Activated naive CD4-positive, alpha-beta T cell (primary cell): ENCODE data around the gene TSACC.
A peak's percentile ranks its signal among the peaks of the same experiment; 100 is the strongest.
"Not testable (repeated sequence)": the region's sequence is repeated elsewhere in the genome, so short reads cannot be mapped to it uniquely, and the experiment has no call there.

Source experiments
- DNase-seq, 4 experiments: peaks; one replicate each; lab custom pipeline; 2025; lab: John Stamatoyannopoulos, UW

TSACC gene

DNA sequence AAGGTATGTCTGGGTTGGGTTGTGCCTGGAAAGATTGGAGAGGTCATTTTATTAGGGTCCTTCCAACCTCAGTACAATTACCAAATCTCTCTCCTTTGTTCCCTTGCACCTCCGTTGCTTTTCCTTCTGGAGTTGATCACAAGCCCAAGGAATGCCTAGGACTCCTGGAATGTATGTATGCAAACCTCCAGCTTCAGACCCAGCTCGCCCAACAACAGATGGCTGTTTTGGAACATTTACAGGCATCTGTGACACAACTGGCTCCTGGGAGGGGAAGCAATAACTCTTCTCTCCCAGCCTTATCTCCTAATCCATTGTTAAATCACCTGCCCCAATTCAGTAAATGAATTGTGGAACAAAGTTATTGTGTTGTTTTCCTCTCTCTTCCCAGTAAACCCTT lies 8.3 kb downstream of the TSACC start:
- no peak for DNase-seq

DNA sequence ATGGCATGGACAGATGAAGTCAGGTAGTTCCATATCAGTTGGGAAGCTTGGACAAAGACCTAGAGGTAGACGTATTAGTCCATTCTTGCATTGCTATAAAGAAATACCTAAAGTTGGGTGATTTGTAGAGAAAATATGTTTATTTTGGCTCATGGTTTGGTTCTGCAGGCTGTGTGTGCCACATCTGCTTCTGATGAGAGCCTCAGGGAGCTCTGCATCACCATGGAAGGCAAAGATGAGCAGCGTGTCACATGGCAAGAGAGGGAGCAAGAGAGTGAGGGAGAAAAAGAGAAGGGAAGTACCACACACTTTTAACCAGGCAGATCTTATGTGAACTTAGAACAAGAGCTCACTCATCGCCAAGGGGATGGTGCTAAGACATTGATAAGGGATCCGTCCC lies 9.0 kb downstream of the TSACC start:
- no peak for DNase-seq

DNA sequence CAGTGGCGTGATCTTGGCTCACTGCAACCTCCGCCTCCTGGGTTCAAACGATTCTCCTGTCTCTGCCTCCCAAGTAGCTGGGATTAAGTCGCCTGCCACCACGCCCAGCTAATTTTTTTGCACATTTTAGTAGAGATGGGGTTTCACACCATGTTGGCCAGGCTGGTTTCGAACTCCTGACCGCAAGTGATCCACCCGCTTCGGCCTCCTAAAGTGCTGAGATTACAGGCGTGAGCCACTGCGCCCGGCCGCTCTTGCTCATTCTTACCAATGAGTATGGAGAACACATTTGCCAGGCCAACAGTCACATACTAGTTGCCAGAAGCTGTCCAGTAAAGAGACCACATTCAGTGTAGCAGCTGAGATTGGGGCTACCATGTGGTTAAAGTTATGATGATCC lies 14.2 kb downstream of the TSACC start:
- DNase-seq = not testable (repeated sequence)

DNA sequence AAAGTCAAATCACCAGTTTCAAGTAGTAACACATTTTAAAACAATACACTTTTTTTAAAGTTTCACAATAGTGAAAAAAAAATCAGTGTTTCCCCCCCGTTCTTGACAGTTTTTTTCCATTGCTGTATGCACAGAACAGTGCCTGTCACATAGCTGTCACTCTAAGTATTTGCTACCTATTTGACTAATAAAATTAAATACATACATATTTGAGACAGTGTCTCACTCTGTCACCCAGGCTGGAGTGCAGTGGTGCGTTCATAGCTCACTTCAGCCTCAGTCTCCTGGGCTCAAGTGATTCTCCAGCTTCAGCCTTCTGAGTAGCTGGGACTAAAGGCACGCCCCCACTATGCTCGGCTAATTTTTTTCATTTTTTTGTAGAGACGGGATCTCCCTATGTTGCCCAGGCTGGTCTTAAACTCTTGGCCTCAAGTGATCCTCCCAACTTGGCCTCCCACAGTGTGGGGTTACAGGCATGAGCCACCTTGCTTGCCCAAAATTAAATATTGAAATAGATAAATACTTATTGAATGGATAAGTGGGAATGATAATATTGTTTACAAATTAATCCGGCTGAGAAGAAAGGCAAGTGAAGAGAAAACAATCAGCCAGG lies 18.0 kb downstream of the TSACC start:
- no peak for DNase-seq

DNA sequence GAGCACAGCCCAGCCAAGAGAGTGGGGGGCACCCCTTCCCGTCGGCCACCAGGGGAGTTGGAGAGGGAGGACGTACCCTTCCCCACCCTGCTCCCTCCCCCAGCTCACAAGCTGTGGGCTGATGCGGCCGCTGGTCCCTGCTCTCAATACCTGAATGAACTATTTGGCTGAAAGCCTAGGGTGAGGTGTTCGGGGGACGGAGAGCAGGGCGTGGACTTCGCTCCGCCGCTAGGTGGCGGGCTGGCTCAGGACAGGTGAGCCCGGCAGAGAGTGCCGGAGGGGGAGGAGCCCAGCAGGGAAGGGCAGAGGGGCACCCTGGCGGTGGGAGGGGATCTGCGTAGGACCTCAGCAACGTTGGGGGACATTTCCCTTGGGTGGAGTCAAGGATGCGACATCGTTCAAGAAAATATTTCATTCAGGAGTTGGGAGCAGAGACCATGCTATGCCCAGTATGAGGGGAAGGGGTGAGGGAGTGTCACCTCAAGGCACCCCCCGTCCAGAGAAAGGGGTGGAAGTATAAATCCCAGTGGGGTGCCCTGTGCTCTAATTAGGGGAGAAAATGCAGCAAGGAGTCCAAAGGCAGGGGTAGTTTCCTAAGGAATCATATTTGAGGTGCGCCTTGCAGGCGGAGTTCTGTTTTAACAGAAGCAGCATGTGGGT lies 18.7 kb downstream of the TSACC start:
- DNase-seq = peak in 3 of 4 experiments; percentile 14 to 65 (median 24)

DNA sequence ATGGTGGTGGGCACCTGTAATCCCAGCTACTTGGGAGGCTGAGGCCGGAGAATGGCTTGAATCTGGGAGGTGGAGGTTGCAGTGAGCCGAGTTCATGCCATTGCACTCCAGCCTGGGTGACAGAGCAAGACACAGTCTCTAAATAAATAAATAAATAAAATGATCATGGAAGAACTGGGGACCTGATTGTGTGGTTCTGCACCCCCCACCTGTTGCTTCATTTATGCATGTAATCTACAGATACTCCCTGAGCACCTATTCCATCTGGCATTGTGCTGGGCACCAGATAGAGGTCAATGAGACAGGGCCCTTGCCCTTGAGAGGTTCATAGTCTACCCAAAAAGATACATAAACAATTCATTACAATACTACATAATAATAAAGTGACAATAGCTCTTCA lies 19.7 kb downstream of the TSACC start:
- DNase-seq = no peak

DNA sequence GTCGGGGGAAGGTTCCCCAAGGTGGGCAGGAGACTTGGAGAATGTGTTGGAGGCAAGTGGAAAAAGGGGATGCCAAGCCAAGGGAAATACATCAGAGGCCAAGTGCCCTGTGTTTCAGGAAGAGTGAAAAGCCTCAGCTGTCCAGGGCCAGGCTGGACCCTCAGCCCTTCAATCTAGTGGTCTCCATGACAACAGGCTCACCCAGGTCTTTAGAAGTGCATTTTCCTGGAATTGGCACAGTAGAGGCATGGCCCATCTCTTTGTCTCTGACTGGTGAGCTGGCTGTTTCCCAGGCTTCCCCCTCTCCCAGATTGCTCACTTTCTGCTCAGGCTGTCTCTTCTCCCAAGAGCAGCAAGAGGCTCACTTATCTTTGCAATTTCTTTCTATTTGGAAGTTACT lies 20.3 kb downstream of the TSACC start:
- no peak for DNase-seq

DNA sequence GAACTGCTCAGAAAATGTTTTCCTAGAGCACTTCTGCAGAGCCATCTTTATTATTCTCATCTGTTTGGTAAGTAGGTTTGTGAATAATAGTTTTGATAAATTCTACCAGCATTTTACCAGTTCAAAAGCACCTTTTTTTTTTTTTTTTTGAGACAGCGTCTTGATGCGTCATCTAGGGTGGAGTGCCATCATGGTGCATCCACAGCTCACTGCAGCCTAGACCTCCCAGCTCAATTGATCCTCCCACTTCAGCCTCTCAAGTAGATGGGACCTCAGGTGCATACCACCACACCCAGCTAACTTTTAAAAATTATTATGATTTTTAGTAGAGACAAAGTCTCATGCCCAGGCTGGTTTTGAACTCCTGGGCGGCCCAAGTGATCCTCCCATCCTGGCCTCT lies 20.9 kb downstream of the TSACC start:
- DNase-seq = no peak

DNA sequence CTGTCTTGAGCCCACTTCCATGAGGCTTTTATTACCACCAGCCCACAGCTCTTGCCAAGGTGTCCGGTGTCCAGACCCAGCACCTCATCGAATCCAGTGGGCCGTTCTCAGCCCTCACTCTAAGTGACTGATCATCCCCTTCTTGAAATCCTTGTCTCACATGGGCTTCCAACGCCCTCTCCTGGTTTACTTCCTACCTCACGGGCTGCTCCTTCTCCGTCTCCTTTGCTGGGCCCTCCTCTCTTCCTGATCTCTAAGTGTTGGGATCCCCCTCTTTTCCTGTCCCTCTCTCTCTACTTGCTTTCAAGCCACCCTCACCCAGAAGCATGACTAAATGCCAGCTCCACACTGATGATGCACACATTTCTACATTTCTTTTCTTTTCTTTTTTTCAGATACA lies 21.6 kb downstream of the TSACC start:
- no peak for DNase-seq

DNA sequence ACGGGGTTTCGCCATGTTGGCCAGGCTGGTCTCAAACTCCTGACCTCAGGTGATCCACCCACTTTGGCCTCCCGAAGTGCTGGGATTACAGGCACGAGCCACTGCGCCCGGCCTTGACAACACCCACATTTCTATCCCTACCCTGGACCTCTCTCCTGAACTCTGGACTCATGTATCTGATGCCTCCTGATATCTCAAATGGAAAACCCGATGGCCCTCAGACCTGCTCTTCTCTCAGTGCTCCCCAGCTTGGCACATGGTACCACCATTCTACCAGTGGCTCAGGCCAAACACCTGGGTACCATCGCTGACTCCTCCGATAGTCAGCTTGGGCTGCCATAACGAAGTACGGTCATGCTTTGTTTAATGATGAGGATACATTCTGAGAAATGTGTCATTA lies 22.2 kb downstream of the TSACC start:
- DNase-seq = no peak

DNA sequence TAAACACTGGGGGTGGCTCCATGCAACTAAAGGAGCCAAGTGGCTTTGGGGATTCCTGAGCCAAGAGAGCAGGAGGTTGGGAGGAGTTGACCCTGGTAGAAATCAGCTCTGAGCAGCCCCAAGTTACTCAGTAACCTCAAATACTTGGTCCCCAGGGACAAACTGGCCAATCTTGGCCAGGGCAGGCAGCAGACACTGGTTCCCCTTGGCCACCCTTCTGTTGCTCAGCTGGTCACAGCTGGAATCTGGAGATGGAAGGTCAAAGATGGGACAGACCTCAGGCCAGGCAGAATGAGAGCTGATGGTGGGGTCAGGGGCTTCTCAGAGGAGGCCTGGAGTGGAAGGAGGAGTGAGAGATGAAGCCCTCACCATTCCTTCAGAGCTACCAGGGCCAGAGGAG lies 27.4 kb downstream of the TSACC start:
- no peak for DNase-seq

DNA sequence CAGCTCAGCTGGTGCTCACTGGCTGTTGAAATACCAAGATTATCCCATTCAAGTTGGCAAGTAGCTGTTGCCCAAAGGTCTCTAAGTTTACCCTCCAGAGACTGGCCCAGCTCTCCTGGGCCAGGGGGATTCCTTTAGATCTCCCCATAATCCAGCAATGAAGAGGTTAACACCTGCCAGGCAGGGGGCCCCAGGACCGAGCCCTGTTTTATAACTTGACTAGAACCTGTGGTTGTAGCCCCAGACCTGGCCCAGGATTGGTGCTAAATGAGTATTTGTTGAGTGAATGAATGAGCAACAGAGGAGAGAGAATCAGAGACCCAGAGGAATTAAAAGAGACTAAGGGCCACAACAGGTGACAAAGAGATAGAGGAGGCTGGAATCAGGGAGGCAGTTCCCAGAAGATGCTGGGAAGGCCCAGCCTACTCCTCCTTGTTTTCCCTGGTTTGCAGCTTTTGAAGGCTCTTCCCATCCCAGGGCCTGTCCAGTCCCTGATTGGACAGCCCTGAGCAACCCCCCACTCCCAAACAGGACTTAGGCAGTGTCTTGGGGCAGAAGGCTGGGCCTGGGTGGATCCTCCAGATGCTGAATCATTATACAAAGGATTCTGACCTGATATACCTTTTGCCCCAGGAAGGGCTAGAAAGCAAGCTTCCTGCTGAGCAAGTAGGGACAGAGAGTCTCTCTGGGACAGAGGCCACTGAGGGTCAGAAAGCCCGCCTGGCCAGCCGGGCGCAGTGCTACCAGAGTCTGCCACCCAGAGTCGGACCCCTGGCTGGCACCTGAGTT lies 28.2 kb downstream of the TSACC start:
- no peak for DNase-seq

DNA sequence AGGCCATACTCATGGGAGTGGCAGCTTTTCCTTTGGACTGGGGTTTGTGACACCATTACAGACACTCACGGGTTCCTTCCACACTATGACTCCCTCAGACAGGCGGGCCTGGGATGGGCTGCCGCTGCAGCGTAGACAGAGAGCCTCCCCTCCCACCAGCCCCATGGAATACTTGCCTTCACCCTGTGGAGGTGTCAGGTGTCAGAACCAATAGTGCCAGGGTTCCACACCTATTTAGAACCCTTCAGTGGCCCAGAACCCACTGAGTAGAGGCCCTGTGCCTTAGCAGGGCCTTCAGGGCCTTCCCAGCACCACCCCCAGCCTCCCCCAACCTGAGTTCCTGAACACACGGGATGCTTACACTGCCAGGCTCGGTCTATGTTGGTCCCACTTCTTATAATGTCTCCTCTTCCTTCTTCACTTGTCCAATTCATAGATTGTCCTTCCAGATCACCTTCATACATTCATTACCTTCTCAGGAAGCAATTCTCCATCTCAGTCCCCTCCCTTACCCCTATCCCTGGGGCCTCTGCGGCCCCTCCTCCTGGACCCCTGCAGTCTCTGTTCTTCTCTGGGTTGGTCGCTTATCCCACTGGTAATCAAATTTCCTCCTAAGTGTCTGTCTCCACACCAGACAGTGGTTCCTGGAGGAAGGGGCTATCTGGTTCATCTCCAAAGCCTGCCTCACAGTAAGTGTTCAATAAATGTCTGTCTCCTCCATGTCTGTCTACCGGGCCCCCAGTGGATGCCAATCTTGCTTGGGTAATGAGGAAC lies 29.2 kb downstream of the TSACC start:
- no peak for DNase-seq

DNA sequence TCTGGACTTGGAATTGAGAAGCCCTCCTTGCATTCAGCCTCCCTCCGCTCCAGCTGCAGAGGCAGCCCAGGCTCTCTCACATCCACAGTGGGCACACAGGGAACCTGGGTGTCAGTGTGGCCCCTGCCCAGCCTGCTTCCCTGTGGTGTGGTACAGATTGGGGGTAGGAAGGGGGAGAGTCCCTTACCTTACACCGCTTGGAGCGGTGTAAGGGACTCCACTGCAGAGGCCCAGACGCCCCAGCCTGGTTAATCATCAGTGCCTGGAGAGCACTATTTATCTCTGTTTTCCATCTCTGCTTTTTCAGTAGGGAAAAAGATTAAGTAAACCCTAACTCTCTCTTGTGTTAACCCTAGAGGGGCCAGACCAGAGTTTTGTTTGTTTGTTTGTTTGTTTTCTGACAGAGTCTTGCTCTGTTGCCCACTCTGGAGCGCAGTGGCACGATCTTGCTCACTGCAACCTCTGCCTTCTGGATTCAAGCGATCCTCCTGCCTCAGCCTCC lies 29.9 kb downstream of the TSACC start:
- DNase-seq = no peak

DNA sequence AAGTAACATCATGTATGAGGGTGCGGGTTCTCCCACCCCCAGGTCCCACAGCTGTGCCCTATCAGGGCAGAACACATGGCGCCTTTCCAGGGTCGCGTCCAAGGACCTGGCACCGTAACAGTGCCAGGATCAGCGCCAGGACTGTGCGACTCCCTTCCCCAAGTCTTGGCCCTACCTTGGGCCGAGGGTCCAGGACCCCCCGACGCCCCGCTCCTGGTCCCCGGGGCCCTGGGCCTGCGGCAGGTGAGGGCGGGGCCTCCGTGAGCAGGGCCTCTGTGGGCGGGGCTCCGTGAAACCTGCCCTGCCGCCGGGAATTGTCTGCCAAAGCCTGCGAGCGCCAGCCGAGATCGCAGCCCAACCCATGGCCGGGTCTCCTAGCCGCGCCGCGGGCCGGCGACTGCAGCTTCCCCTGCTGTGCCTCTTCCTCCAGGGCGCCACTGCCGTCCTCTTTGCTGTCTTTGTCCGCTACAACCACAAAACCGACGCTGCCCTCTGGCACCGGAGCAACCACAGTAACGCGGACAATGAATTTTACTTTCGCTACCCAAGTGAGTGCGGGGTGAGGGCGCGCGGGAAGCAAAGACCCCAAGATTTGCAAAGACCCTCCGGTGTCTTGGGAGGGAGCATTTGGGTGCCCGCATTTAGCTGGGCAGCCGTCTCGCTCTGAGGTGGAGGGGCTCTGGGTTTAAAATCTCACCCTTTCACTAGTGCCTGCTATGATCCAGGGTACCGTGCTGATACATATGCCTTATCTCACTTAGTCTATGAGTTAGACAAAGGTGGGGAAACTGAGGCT lies 30.8 kb downstream of the TSACC start, which contains the start of gene RHBG:
Gene RHBG (plus strand): TSS at position 323 of the 796 bp plus-strand sequence. CDS start 39 bp downstream, at position 362.
- peak in 1 of 4 experiments; percentile 14 for DNase-seq

DNA sequence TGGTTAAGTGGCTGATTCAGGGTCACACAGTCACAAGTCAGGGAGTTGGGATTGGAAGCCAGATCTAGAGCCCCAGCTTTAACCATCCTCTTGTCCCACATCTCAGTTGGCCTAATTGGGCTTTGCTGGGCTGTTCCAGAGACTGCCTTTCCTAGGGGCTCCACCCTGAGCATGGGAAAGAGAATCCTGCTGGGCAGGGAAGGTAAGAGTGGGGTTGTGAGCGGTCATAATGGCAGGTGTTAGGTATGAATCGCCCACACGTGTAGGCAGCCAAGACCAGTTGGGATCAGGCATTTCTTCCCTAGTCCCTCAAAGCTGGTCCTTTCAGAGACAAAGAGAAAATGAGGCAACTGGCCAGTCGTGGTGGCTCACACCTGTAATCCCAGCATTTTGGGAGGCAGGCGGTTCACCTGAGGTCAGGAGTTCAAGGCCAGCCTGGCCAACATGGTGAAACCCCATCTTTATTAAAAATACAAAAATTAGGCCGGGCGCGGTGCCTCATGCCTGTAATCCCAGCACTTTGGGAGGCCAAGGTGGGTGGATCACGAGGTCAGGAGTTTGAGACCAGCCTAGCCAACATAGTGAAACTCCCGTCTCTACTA lies 31.5 kb downstream of the TSACC start:
- not testable (repeated sequence) for DNase-seq

DNA sequence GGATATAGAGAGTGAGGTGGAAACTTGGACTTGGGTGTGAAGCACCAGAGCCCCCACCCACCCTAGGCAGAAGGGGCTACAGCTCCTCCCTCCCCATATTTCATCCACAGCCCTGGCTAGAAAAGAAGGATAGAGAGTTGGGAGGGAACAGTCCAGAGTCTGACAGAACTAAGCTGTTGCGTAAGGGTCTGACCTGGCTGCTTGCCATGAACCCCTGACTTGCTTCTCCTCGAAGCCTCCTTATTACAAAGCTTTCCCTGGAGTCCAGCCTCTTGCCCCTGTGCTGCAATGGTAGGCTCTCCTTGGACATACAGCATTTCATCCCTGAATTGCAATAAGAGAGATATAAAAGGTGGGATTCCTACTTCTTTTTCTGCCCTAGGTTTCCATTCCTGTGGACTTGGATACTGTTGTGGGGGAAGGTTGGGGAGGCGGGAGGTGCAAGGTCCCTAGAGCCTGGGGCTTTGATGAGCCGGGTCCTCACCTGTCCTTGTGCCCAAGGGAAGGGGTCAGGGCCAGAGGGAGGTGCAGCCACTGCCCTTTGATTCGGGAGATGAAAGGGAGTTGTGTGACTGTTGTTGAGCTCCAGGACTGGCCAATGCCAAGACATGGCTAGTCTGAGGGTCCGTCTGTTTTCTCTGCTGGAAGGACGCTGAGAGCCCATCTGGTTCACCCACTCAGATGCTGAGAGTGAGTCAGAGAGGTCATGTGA lies 33.4 kb downstream of the TSACC start:
- DNase-seq = no peak

DNA sequence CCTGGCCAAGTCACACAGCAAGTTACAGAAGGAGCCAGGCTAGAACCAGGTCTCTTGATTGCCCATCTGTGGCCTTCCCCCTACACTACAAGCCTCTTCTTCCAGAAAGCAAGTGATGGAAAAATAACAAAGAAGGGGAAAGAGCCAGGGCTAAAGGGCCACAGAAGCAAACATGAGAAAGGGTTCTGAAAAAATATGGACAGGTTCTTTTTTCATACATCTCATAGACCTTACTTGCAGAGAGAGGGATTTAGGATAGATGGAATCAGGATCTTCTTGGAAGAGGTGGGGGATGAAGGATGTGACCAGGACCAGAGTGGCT lies 33.9 kb downstream of the TSACC start:
- DNase-seq = no peak

DNA sequence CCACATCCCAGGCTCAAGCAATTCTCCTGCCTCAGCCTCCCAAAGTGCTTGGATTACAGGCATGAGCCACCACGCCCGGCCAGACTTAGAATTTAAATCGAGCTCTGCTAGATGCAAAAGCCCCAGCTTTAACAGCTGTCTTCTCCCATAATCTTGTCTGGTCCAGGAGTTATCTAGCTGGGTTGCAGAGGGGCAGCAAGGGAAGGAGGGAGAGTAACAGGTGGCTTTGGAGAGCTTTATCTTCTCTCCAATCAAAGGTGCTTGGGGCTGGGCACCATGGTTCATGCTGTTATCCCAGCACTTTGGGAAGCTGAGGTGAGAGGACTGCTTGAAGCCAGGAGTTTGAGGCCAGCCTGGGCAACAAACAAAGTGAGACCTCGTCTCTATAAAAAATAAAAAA lies 34.5 kb downstream of the TSACC start:
- no peak for DNase-seq

DNA sequence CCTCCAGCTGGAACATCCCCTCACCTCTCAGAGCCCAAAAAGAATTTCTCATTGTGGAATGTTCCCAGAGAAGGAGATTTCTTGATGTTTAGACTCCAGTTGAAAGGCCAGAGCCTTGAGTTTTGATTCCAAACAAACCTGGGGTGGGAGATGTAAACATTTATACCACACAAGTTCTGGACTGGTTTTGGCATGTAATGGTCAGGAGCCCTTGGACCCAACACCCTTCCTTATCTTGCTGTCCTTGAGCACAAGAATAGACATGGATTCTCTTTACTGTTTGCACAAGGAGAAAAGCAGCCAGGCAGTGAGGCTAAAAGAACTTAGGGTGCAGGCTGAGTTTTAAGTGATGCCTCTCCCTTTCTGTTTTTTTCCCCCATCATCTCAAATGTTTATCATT lies 35.2 kb downstream of the TSACC start:
- DNase-seq = no peak
